ENCODE measurements around the gene P2RX3. TPM values are rescaled to one million over a fixed set of nuclear protein-coding genes. Genes with fewer than 3 reads are reported as not detected.

The P2RX3 gene
- total RNA-seq, 1 donor: not detected

DNA sequence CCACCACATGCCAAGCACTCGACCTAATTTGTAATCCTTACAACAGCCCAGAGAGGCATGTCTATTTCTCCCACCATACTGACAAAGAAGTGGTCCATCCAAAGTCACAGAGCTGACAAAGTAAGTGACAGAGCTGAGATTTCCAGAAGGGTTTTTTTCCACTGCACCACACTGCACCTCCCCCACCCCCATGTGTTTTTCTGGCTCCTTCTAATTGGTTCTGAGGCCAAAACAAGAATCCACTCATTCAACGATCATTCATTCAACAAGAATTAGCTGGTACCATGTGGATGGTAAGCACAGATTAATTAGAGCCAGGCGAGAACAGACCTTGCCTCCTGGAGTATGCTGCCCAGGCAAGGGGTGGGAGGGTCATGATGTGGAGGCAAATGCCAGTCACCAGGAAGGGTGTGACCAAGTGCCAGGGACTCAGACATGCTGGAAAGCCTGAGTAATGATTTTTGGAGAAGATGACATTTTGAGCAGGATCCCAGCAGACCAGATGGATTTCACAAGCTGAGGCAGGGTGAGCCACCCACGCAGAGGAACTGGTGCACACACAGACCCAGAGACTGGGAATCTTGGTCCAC lies 67.2 kb downstream of the P2RX3 start:
- no peak overlapping the region for H3K4me3 ChIP-seq (ENCODE audit: low read depth, low read length)
- TF ChIP-seq, protein P1, sequence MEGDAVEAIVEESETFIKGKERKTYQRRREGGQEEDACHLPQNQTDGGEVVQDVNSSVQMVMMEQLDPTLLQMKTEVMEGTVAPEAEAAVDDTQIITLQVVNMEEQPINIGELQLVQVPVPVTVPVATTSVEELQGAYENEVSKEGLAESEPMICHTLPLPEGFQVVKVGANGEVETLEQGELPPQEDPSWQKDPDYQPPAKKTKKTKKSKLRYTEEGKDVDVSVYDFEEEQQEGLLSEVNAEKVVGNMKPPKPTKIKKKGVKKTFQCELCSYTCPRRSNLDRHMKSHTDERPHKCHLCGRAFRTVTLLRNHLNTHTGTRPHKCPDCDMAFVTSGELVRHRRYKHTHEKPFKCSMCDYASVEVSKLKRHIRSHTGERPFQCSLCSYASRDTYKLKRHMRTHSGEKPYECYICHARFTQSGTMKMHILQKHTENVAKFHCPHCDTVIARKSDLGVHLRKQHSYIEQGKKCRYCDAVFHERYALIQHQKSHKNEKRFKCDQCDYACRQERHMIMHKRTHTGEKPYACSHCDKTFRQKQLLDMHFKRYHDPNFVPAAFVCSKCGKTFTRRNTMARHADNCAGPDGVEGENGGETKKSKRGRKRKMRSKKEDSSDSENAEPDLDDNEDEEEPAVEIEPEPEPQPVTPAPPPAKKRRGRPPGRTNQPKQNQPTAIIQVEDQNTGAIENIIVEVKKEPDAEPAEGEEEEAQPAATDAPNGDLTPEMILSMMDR (IDR thresholded peaks at IDR 0.05; ENCODE audit: insufficient read depth, low read length): no peak
- DNase-seq (ENCODE audit: low read depth): no peak

DNA sequence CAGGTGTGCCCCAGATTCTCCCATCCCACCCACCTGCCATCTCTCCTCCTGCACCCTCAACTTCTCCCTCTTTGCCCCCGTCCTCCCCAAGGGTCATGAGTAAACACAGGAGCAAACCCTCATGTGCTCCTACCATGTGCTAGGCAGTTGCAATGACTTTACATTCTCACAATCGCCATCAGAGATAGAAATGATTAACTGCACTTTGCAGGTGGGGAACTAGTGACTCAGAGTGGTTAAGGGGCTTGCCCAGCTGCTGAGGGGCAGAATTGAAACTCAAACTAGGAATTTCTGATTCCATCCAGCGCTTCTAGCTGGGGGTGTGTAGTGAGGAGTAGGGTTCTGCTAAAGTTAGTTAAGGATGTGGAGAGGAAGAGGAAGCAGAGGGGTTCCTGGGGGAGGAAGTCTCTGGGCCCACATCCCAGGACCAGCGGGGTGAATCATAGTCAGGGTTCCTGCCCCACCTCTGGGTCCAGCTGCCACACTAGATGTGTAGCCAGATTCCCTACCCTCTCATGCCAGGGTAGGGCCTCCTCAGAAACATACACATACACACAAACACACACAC lies 68.3 kb downstream of the P2RX3 start:
- peak; percentile 15 for DNase-seq (ENCODE audit: low read depth)
- no peak overlapping the region for H3K4me3 ChIP-seq (ENCODE audit: low read depth, low read length)
- TF ChIP-seq, protein P1 (IDR thresholded peaks at IDR 0.05; ENCODE audit: insufficient read depth, low read length): no peak

DNA sequence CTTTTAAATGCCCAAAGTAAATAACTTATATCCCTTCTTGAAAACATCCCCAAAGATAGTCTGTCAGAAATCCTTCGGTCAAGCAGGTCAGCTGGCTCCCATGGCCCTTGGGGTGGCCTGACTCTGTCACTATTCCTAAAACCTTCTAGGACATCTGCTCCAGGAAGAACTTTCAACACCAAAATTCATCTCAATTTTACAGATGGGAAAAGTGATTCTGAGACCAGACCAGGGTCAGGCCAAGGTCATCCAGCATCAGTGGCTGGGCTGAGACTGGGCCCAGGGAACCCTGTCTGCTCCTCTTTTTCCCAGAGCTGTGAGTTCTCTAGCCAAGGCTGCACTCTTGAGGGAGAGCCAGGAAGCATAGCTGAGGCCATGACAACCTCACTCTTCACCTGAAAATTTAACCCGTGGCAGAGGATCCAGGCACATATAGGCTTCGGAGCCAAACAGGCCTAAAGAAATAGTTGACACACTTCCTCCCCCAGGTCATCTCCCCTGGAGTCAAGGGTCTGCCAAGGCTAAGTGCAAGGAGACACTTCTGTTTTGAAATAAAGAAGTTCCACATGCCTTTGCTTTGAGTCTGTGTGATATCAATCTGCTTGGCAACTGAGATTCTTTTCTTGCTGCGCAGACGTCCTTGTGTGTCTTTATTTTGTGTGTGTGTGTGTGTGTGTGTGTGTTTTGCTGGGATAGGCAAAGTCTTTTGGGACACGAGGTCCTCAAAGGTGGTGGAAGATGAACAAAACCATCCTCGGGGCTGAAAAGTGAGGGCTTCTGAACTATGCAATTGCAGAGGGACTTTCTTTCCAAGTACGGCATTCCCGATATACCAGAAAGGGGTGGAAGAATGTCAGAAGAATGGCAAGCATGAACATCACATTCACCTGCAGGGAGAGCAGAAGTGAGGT lies 69.1 kb downstream of the P2RX3 start:
- no peak for DNase-seq (ENCODE audit: low read depth)
- no peak overlapping the region for H3K4me3 ChIP-seq (ENCODE audit: low read depth, low read length)
- TF ChIP-seq, protein P1 (IDR thresholded peaks at IDR 0.05; ENCODE audit: insufficient read depth, low read length): no peak

DNA sequence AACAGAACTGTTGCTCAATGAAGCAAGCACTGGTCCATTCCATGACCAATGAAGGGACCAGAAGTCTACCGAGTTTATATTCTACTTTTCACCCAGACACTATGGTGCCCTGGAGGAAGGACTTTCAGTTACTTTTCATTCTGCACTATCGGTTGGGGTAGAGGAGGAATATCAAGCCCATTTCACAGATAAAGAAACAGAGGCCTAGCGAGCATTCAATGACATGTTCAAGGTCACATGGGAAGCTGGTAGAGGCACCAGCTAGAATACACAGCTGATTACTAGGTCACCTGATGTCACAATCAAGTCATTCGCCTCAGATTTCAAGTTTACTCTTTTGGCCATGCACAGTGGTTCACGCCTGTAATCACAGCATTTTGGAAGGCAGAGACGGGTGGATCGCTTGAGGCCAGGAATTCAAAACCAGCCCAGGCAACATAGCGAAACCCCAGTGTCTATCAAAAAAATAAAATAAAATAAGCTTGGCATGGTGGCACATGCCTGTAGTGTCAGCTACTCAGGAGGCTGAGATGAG lies 69.9 kb downstream of the P2RX3 start:
- no peak overlapping the region for H3K4me3 ChIP-seq (ENCODE audit: low read depth, low read length)
- DNase-seq (ENCODE audit: low read depth): no peak
- TF ChIP-seq, protein P1 (IDR thresholded peaks at IDR 0.05; ENCODE audit: insufficient read depth, low read length): no peak

DNA sequence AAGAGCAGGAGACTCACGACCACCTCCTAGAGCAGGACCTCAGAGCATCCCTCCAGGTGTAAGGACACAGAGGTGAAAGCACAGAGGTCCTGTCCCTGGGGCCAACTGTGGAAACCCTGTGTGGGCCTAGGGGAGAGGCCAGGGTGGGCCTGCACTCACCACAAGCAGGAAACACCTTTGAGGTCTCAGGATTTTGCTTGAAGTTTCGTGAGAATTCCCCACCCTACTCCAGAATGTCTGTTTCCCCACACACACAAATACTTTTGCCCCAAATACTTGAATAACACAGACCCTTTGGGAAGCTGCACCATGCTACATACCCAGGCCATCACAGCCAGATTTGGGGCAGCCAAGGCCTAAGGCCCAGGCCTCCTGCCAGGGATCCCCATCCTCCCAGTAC lies 70.6 kb downstream of the P2RX3 start:
- DNase-seq (ENCODE audit: low read depth): no peak
- TF ChIP-seq, protein P1 (IDR thresholded peaks at IDR 0.05; ENCODE audit: insufficient read depth, low read length): no peak

DNA sequence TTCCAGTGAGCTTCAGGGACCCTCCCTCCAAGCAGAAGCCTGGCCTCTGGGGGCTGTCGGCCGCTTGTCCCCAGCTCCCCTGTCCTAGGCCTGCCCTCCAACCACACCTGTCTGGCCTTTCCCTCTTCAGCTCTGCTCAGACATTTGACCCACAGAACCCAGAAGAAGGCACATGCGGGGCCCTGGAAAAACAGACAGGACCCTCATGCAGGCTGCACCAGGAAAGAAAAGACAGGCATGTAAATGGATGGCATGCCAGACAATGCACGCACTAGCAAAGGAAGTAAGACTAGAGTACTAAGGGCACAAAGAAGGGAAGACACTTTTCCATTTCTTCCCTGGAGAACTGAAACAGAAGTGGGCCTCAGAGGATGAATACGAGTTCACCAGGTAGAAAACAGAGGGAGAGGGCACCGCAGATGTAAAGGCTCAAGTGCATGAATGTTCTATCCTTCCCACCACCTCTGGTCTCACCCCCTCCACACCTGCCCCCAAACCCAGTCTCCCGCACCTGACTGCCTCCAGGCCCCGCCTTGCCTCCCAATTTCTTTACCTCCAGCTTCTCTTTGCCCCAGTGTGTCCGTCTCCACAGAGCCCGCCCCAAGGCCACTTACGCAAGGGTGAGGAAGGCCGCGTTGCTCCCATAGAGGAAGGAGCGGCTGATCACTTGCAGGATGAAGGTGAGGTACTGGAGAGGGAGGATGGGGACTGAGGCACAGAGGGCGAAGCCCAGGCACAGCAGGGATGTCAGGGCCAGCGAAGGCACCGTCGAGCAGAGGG lies 71.4 kb downstream of the P2RX3 start:
- TF ChIP-seq, protein P1 (IDR thresholded peaks at IDR 0.05; ENCODE audit: insufficient read depth, low read length): no peak
- no peak overlapping the region for H3K4me3 ChIP-seq (ENCODE audit: low read depth, low read length)
- DNase-seq (ENCODE audit: low read depth): no peak

More for the DNA sequence above, 70.6 kb downstream of the P2RX3 start:
- H3K4me3 ChIP-seq (ENCODE audit: low read depth, low read length): no peak overlapping the region

Measured in fibroblast of the aortic adventitia (primary cell).